H1 (cell line): ENCODE results near the gene DPP10. TPM values are rescaled to one million over a fixed set of nuclear protein-coding genes. Genes with fewer than 3 reads are reported as not detected.

Experiments used
- RAD21 ChIP-seq, 2 experiments: IDR thresholded peaks in 1 of 2; conservative IDR thresholded peaks in 1 of 2; 2 replicates each; pipeline ENCODE4 v1.6.1; 2011; ENCODE audit warnings: low read depth in 2 of 2, low read length in 2 of 2, improper control_type of control experiment in 1 of 2, inconsistent platforms in 1 of 2, mild to moderate bottlenecking in 1 of 2, moderate library complexity in 1 of 2
- RFX5 ChIP-seq: IDR thresholded peaks from 2 replicates; pipeline ENCODE4 v1.6.1; 2011; ENCODE audit warnings: low read depth, low read length, improper control_type of control experiment, borderline replicate concordance
- polyA plus RNA-seq, 7 experiments: library from polyadenylated mRNA; depleted of rRNA in 3 of 7; stranded (reverse) in 5 of 7; unstranded in 2 of 7; fragments of >200 nt in 5 of 7; fragments of 200-250 nt in 2 of 7; gene quantifications; 1 replicate in 5 of 7; 2 replicates in 1 of 7; 4 replicates in 1 of 7; pipeline versions ENCODE4 v1.2.1 to v1.2.3, GENCODE V29; 2011 to 2013; ENCODE audit warnings: missing spikeins in 2 of 7, mixed read lengths in 2 of 7
- total RNA-seq: library from RNA; stranded (reverse); fragmentation: NEBNext Ultra II Directional; extraction: Animal tissue kit (Norgen Biotek cat#: 25700); gene quantifications from 2 replicates; pipeline ENCODE4 v1.2.1, GENCODE V29; 2021

The DPP10 gene
- total and polyA plus RNA-seq, 2 of the 8 experiments (the other 6 are each of a cell fraction or from before 2014, with no cell fraction given): 3.3 to 7.2 TPM

GRCh38 chr2:115083711-115084110 lies 641.3 kb downstream of the DPP10 start (continued):
- TF ChIP-seq RFX5: no peak
- TF ChIP-seq RAD21 (IDR thresholded peaks at IDR 0.05 in 1 of 2, conservative IDR thresholded peaks at IDR 0.05 in 1 of 2; ENCODE audit: low read depth in 2 of 2, low read length in 2 of 2): no peak
